H1 (cell line): ENCODE measurements around the gene DRD2. TPM values are rescaled to one million over a fixed set of nuclear protein-coding genes. Genes with fewer than 3 reads are reported as not detected.

Experiments
- CTCF ChIA-PET: fragments of 300-600 bp; sonication (Branson Sonifier 250); formaldehyde crosslinking; loops from one replicate; lab custom pipeline; 2021; ENCODE audit not compliant: partially characterized antibody; lab: Charles Lee
- POLR2A ChIA-PET: fragments of 300-600 bp; sonication (Branson Sonifier 250); formaldehyde crosslinking; loops from one replicate; lab custom pipeline; 2021; ENCODE audit warnings: inconsistent platforms; ENCODE audit not compliant: partially characterized antibody; lab: Charles Lee
- DNase-seq, 2 experiments: peaks; one replicate each; pipeline versions ENCODE4 v3.0.0 to v3.0.0-alpha.2; 2010 to 2022; ENCODE audit warnings: low spot score in 2 of 2, low read depth in 1 of 2, mixed read lengths in 1 of 2
- FAIRE-seq: peaks from 2 replicates; lab custom pipeline; 2011; peaks lifted over from hg19 to GRCh38; lab: Jason Lieb, UNC
- H2AFZ ChIP-seq: 2 replicates; pipeline ENCODE4 v1.8.1; 2012; ENCODE audit warnings: low read length, inconsistent platforms
- H2AK5ac ChIP-seq: 2 replicates; pipeline ENCODE4 v1.6.1; 2013; ENCODE audit warnings: low read depth, low read length
- H2BK120ac ChIP-seq: replicated peaks from 2 replicates; pipeline ENCODE3; 2013; ENCODE audit warnings: low read depth, low read length, inconsistent platforms
- H2BK12ac ChIP-seq: 2 replicates; pipeline ENCODE4 v1.6.1; 2013; ENCODE audit warnings: low read depth, low read length
- H2BK15ac ChIP-seq: 2 replicates; pipeline ENCODE4 v1.6.1; 2013; ENCODE audit warnings: low read length
- H2BK20ac ChIP-seq: 2 replicates; pipeline ENCODE4 v1.6.1; 2013; ENCODE audit warnings: low read length
- H2BK5ac ChIP-seq: 2 replicates; pipeline ENCODE4 v1.6.1; 2013; ENCODE audit warnings: low read depth, low read length
- H3K14ac ChIP-seq: 2 replicates; pipeline ENCODE4 v1.6.1; 2013; ENCODE audit warnings: inconsistent platforms; ENCODE audit not compliant: insufficient read length
- H3K18ac ChIP-seq: 2 replicates; pipeline ENCODE4 v1.6.1; 2013; ENCODE audit warnings: low read length; ENCODE audit errors: extremely low read depth
- H3K23ac ChIP-seq: 2 replicates; pipeline ENCODE4 v1.6.1; 2013; ENCODE audit warnings: inconsistent platforms; ENCODE audit not compliant: insufficient read length
- H3K23me2 ChIP-seq: 2 replicates; pipeline ENCODE4 v1.6.1; 2013; ENCODE audit warnings: low read depth, low read length
- H3K27ac ChIP-seq: 2 replicates; pipeline ENCODE4 v1.6.1; 2011; ENCODE audit warnings: low read depth, low read length, inconsistent platforms
- H3K27me3 ChIP-seq, 4 experiments: replicated peaks in 1 of 4; 1 replicate in 1 of 4; 2 replicates in 3 of 4; pipeline versions ENCODE4 v1.6.1 to v1.8.1; 2011 to 2013; ENCODE audit warnings: low read length in 3 of 4, mild to moderate bottlenecking in 3 of 4, inconsistent platforms in 2 of 4, mixed read lengths in 2 of 4, moderate library complexity in 1 of 4; ENCODE audit not compliant: control insufficient read depth in 3 of 4, insufficient read depth in 3 of 4; ENCODE audit errors: extremely low read depth in 1 of 4
- H3K36me3 ChIP-seq, 4 experiments: 2 replicates each; pipeline versions ENCODE4 v1.6.1 to v1.8.1; 2011 to 2013; ENCODE audit warnings: mild to moderate bottlenecking in 4 of 4, low read length in 3 of 4, moderate library complexity in 2 of 4, control low read depth in 1 of 4, inconsistent platforms in 1 of 4; ENCODE audit not compliant: insufficient read depth in 4 of 4, control insufficient read depth in 2 of 4
- H3K4ac ChIP-seq: replicated peaks from 2 replicates; pipeline ENCODE3; 2013; ENCODE audit warnings: low read length, low read depth, mixed read lengths, inconsistent platforms; ENCODE audit not compliant: insufficient read length
- H3K4me1 ChIP-seq, 4 experiments: replicated peaks in 1 of 4; 1 replicate in 1 of 4; 2 replicates in 3 of 4; pipeline versions ENCODE4 v1.6.1 to v1.8.1; 2011 to 2013; ENCODE audit warnings: low read length in 3 of 4, inconsistent platforms in 2 of 4, mixed read lengths in 1 of 4; ENCODE audit not compliant: insufficient read depth in 4 of 4, control insufficient read depth in 3 of 4
- H3K4me2 ChIP-seq, 2 experiments: 2 replicates each; pipeline versions ENCODE4 v1.6.1 to v1.8.1; 2011 to 2013; ENCODE audit warnings: low read depth in 2 of 2, low read length in 2 of 2, control low read depth in 1 of 2, inconsistent platforms in 1 of 2, mild to moderate bottlenecking in 1 of 2; ENCODE audit not compliant: insufficient read depth in 1 of 2
- H3K4me3 ChIP-seq, 4 experiments: fragments of 200-600, 300-600 bp in 1 of 4; sonication (generic), shearing (Covaris generic), sonication (Bioruptor Twin) in 1 of 4; 2 replicates each; pipeline versions ENCODE4 v1.5.1 to v1.8.1; 2011 to 2016; ENCODE audit warnings: low read length in 4 of 4, low read depth in 3 of 4, control low read depth in 2 of 4, inconsistent platforms in 2 of 4, mild to moderate bottlenecking in 2 of 4, mixed read lengths in 1 of 4, moderate library complexity in 1 of 4; ENCODE audit not compliant: insufficient read depth in 2 of 4; ENCODE audit errors: extremely low read depth in 1 of 4
- H3K56ac ChIP-seq: replicated peaks from 2 replicates; pipeline ENCODE3; 2013; ENCODE audit warnings: low read depth, mild to moderate bottlenecking, mixed read lengths, low read length, inconsistent platforms; ENCODE audit not compliant: insufficient read length
- H3K79me1 ChIP-seq: 2 replicates; pipeline ENCODE4 v1.6.1; 2013; ENCODE audit warnings: low read depth, low read length, control low read depth
- H3K79me2 ChIP-seq, 2 experiments: 2 replicates each; pipeline versions ENCODE4 v1.6.1 to v1.8.1; 2012 to 2013; ENCODE audit warnings: low read length in 2 of 2, mild to moderate bottlenecking in 2 of 2, inconsistent platforms in 1 of 2; ENCODE audit not compliant: insufficient read depth in 2 of 2, control insufficient read depth in 1 of 2
- H3K9ac ChIP-seq, 4 experiments: replicated peaks in 1 of 4; 1 replicate in 1 of 4; 2 replicates in 3 of 4; pipeline versions ENCODE4 v1.6.1 to v1.8.1; 2011 to 2013; ENCODE audit warnings: low read depth in 3 of 4, low read length in 3 of 4, control low read depth in 2 of 4, mild to moderate bottlenecking in 2 of 4, moderate library complexity in 2 of 4, inconsistent platforms in 1 of 4; ENCODE audit errors: extremely low read depth in 1 of 4
- H3K9me3 ChIP-seq, 2 experiments: 2 replicates each; pipeline versions ENCODE4 v1.6.1 to v1.8.1; 2012 to 2013; ENCODE audit warnings: mild to moderate bottlenecking in 2 of 2, moderate library complexity in 2 of 2, control low read depth in 1 of 2, inconsistent platforms in 1 of 2, low read depth in 1 of 2, low read length in 1 of 2, mixed read lengths in 1 of 2; ENCODE audit not compliant: insufficient read depth in 2 of 2
- H4K20me1 ChIP-seq, 2 experiments: replicated peaks in 1 of 2; 2 replicates each; pipeline versions ENCODE3 to v1.8.1; 2011 to 2013; ENCODE audit warnings: inconsistent platforms in 2 of 2, low read length in 2 of 2, mild to moderate bottlenecking in 1 of 2; ENCODE audit not compliant: insufficient read depth in 2 of 2, control insufficient read depth in 1 of 2
- H4K5ac ChIP-seq: 2 replicates; pipeline ENCODE4 v1.6.1; 2013; ENCODE audit warnings: low read length, low read depth, mixed read lengths, inconsistent platforms; ENCODE audit not compliant: insufficient read length
- H4K8ac ChIP-seq: 2 replicates; pipeline ENCODE4 v1.8.0; 2013; ENCODE audit warnings: mild to moderate bottlenecking, moderate library complexity, low read length, inconsistent platforms; ENCODE audit not compliant: insufficient read depth; ENCODE audit errors: extremely low read depth
- H4K91ac ChIP-seq: replicated peaks from 2 replicates; pipeline ENCODE3; 2013; ENCODE audit warnings: low read length, mixed read lengths, inconsistent platforms; ENCODE audit not compliant: insufficient read length
- CTCF ChIP-seq, 3 experiments: IDR thresholded peaks; 1 replicate in 2 of 3; 2 replicates in 1 of 3; pipeline versions ENCODE4 v1.5.1 to v1.6.1; 2011; ENCODE audit warnings: low read length in 3 of 3, mild to moderate bottlenecking in 3 of 3, inconsistent platforms in 2 of 3, low read depth in 1 of 3, moderate library complexity in 1 of 3; ENCODE audit not compliant: insufficient read depth in 1 of 3; ENCODE audit errors: control extremely low read depth in 1 of 3
- JUN ChIP-seq: IDR thresholded peaks from 2 replicates; pipeline ENCODE4 v1.6.1; 2011; ENCODE audit warnings: low read depth, mild to moderate bottlenecking, improper control_type of control experiment, low read length
- MAX ChIP-seq: IDR thresholded peaks from 2 replicates; pipeline ENCODE4 v1.6.1; 2012; ENCODE audit warnings: inconsistent platforms
- NANOG ChIP-seq: IDR thresholded peaks from 2 replicates; pipeline ENCODE4 v1.6.1; 2011; ENCODE audit warnings: low read length, low read depth, mild to moderate bottlenecking, inconsistent platforms; ENCODE audit not compliant: insufficient read depth, poor library complexity, severe bottlenecking
- POU5F1 ChIP-seq: IDR thresholded peaks from 2 replicates; pipeline ENCODE4 v1.6.1; 2011; ENCODE audit warnings: low read depth, mild to moderate bottlenecking, low read length, moderate library complexity
- RAD21 ChIP-seq, 2 experiments: IDR thresholded peaks in 1 of 2; conservative IDR thresholded peaks in 1 of 2; 2 replicates each; pipeline ENCODE4 v1.6.1; 2011; ENCODE audit warnings: low read depth in 2 of 2, low read length in 2 of 2, improper control_type of control experiment in 1 of 2, inconsistent platforms in 1 of 2, mild to moderate bottlenecking in 1 of 2, moderate library complexity in 1 of 2
- SIRT6 ChIP-seq: IDR thresholded peaks from one replicate; pipeline ENCODE4 v1.7.1; 2012; ENCODE audit warnings: low read length, inconsistent platforms
- SIX5 ChIP-seq: IDR thresholded peaks from 2 replicates; pipeline ENCODE4 v1.6.1; 2011; ENCODE audit warnings: mild to moderate bottlenecking, low read depth, low read length
- TAF7 ChIP-seq: optimal IDR thresholded peaks from 2 replicates; pipeline ENCODE3; 2011; ENCODE audit warnings: low read depth, mild to moderate bottlenecking, inconsistent platforms, low read length, moderate library complexity, borderline replicate concordance
- TEAD4 ChIP-seq: IDR thresholded peaks from 2 replicates; pipeline ENCODE4 v1.6.1; 2012; ENCODE audit warnings: low read depth, low read length, inconsistent platforms, mixed read lengths
- WGBS, 2 experiments: shearing (Covaris generic) in 1 of 2; methylation state at CpG; one replicate each; pipeline versions ENCODE4 v1.1.6 to v1.1.7; 2013 to 2015; ENCODE audit warnings: low lambda C conversion rate in 2 of 2, mixed read lengths in 2 of 2, inconsistent platforms in 1 of 2, low coverage in 1 of 2, missing lambda C conversion rate in 1 of 2; ENCODE audit not compliant: insufficient replicate concordance in 2 of 2, insufficient coverage in 1 of 2, insufficient read length in 1 of 2; ENCODE audit errors: extremely low coverage in 1 of 2, missing lambda C conversion rate in 1 of 2; 5-methylcytosine and 5-hydroxymethylcytosine counted together
- polyA plus RNA-seq, 7 experiments: library from polyadenylated mRNA; depleted of rRNA in 3 of 7; stranded (reverse) in 5 of 7; unstranded in 2 of 7; fragments of >200 nt in 5 of 7; fragments of 200-250 nt in 2 of 7; gene quantifications; 1 replicate in 5 of 7; 2 replicates in 1 of 7; 4 replicates in 1 of 7; pipeline versions ENCODE4 v1.2.1 to v1.2.3, GENCODE V29; 2011 to 2013; ENCODE audit warnings: missing spikeins in 2 of 7, mixed read lengths in 2 of 7
- total RNA-seq: library from RNA; stranded (reverse); fragmentation: NEBNext Ultra II Directional; extraction: Animal tissue kit (Norgen Biotek cat#: 25700); gene quantifications from 2 replicates; pipeline ENCODE4 v1.2.1, GENCODE V29; 2021

The DRD2 gene
- total and polyA plus RNA-seq, 2 of the 8 experiments (the other 6 are each of a cell fraction or from before 2014, with no cell fraction given), result 0.26 to 0.41 TPM

- Histone ChIP-seq H3K4me1 (peaks cover 0 to 9% (median 3%) of the 10 kb centered on the region in 4 experiments; a peak in 6 of 7 replicates), H3K14ac (no peak overlapping the region), H4K20me1 (peaks cover 2 to 3% of the 10 kb centered on the region in 2 experiments), H2BK12ac (no peak overlapping the region), H3K56ac (no peak overlapping the region), H4K8ac (no peak overlapping the region), H3K27ac (no peak overlapping the region), H3K9ac (no peak overlapping the region), H3K4ac (no peak overlapping the region), H2BK20ac (no peak overlapping the region), H2BK15ac (no peak overlapping the region), H3K79me1 (no peaks in the 10 kb centered on the region), H2BK120ac (no peak overlapping the region), H3K4me2 (no peak overlapping the region), H3K4me3 (no peak overlapping the region), H3K27me3 (peaks cover 7 to 29% (median 22%) of the 10 kb centered on the region in 4 experiments), H3K36me3 (no peaks in the 10 kb centered on the region), H2AK5ac (no peak overlapping the region), H4K5ac (no peak overlapping the region), H3K9me3 (no peaks in the 10 kb centered on the region), H3K23ac (no peak overlapping the region), H3K23me2 (peaks cover 8% of the 10 kb centered on the region; the same call in 1 of the 2 replicates), H2AFZ (no peak overlapping the region), H3K18ac (no peak overlapping the region), H3K79me2 (no peaks in the 10 kb centered on the region), H4K91ac (no peak overlapping the region), H2BK5ac (no peak overlapping the region)
- WGBS, 2 experiments, result 56% methylated on average over 8 of the region's 8 CpGs; no CpG with 5 or more reads in 1 of the 2 experiments
- POLR2A ChIA-PET, result interaction anchor here (0.7 kb wide), 1 partner anchor 18 kb away, joined by 3 read pairs; no protein-coding TSS in a partner anchor
- DNase-seq (peak in 1 of 2 experiments; percentile 56), FAIRE-seq (no peak)
- CTCF ChIA-PET, result interaction anchor here (0.8 to 2.1 kb wide), 19 partner anchors 17 to 253 kb away, joined by 3 to 7 read pairs (median 4); no protein-coding TSS in a partner anchor
- TF ChIP-seq CTCF (IDR thresholded peaks at IDR 0.05; ENCODE audit: control extremely low read depth in 1 of 3, insufficient read depth in 1 of 3, low read depth in 1 of 3, low read length in 3 of 3), result peak; percentile 50 to 62 (median 54)
- TF ChIP-seq JUN, result no peak
- TF ChIP-seq RAD21 (IDR thresholded peaks at IDR 0.05 in 1 of 2, conservative IDR thresholded peaks at IDR 0.05 in 1 of 2; ENCODE audit: low read depth in 2 of 2, low read length in 2 of 2), result peak; percentile 77
- TF ChIP-seq MAX, result no peak
- no peak for TF ChIP-seq NANOG
- no peak for TF ChIP-seq POU5F1
- no peak for TF ChIP-seq SIRT6
- no peak for TF ChIP-seq TAF7
- no peak for TF ChIP-seq TEAD4
- TF ChIP-seq SIX5, result no peak
Observed at GRCh38 chr11:113477321-113477720, 2.1 kb upstream of the DRD2 start.
